ENCODE measurements around the gene COL8A2.

Gene COL8A2

DNA sequence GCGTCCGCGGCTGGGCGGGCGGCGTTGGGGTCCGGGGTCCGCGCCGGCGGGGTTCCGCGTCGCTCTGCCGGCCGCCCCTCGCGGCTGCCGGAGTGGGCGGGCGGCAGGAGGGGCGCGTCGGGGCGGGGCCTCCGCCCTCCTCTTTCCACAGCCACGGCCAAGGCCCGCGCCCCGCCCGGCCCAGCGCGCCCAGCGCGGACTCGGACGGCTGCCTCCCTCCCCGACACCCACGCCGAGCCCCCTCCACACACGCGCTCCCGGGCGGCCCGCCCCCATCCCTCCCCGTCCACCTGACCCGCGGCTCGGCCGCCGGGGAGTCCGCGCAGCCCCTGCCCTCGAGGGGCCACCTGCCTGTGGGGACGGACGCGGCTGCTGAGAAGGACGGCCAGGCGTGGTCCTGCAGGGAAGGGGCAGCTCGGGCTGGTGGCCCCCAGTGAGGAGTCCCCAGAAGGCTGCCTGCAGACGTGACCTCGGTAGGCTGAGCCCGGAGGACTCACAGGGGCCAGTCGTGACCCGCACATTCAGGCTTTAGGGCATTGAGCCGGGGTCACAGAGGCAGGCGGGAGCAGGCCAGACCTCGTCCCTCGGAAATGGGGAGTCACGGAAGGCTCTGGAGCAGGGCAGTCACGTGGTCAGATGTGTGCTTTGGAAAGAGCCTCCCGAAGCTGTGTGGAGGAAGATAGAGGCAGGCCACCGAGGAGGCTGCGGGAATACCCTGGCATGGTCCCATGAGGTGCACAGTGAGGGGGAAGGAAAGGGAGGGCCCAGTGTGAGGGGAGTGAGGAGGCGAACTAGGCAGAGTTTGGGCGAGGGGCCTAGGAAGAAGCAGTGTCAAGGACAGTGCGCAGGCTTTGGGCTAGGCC, at the start of gene COL8A2:
Gene COL8A2 (minus strand): TSS at position 94 of the 863 bp plus-strand sequence. CDS start 24,980 bp downstream, outside the sequence.
- peaks cover 0 to 15% of the 10 kb centered on the region in 2 donors for H3K4me1 ChIP-seq (ENCODE audit: control insufficient read depth in 1 of 2, insufficient read depth in 2 of 2, low read length in 2 of 2)
- H3K4me3 ChIP-seq (ENCODE audit: low read depth in 1 of 2, low read length in 2 of 2): peak within 1 kb of the TSS in 1 of 2 donors; percentile 61
- H3K27ac ChIP-seq (ENCODE audit: low read length): no peak within 1 kb of the TSS
- H3K36me3 ChIP-seq (ENCODE audit: control insufficient read depth in 1 of 2, insufficient read depth in 2 of 2, low read length in 2 of 2): no peaks in the 10 kb centered on the region
- no peaks in the 10 kb centered on the region for H3K27me3 ChIP-seq (ENCODE audit: low read depth, low read length)
- H3K9me3 ChIP-seq (ENCODE audit: control insufficient read depth in 1 of 2, low read length in 2 of 2): no peaks in the 10 kb centered on the region

DNA sequence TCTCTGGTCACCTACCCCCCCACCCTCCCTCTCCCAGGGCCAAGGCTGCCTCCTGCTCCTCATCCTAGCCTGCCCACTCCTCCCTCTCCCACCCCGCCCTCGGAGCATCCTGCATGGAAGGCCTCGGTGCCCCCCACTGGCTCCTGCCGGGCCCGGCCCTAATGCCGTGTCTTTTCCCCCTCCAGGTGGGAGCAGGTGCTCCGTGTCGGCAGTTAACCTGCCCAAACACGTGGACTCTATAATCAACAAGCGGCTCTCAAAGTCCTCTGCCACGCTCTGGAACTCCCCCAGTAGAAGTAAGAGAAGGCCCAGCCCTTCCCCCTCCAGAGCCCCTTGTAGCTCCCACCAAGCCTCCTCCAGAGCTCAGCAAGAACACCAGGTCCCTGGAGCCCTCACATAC, 49.7 kb upstream of the COL8A2 start:
- H3K27ac ChIP-seq (ENCODE audit: low read length): no peak overlapping the region
- no peak overlapping the region for H3K4me3 ChIP-seq (ENCODE audit: low read depth in 1 of 2, low read length in 2 of 2)
- peaks cover 10 to 47% of the 10 kb centered on the region in 2 donors for H3K4me1 ChIP-seq (ENCODE audit: control insufficient read depth in 1 of 2, insufficient read depth in 2 of 2, low read length in 2 of 2)
- no peaks in the 10 kb centered on the region for H3K9me3 ChIP-seq (ENCODE audit: control insufficient read depth in 1 of 2, low read length in 2 of 2)
- peaks cover 49 to 83% of the 10 kb centered on the region in 2 donors for H3K36me3 ChIP-seq (ENCODE audit: control insufficient read depth in 1 of 2, insufficient read depth in 2 of 2, low read length in 2 of 2)
- no peaks in the 10 kb centered on the region for H3K27me3 ChIP-seq (ENCODE audit: low read depth, low read length)

DNA sequence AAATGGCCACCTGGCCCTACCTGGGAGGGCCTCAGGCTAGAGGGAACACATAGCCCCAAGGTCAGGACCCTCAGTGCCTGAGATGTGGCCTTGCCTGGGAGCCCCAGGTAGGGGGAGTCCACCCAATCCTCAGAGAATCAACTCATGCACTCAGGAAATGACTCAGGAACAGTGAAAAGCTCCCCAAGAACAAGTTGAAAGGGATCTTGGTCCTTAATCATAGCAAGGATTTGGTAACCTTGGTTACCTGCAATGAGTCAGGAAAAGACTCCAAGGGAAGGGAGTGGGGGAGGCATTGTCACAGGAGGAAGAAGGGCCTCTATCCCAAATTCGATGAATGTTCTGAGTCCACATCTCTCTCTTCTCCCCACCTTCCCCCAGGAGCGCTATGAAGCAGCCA, 48.0 kb upstream of the COL8A2 start:
- Histone ChIP-seq H3K4me3 (ENCODE audit: low read depth in 1 of 2, low read length in 2 of 2) (no peak overlapping the region), H3K27me3 (ENCODE audit: low read depth, low read length) (no peaks in the 10 kb centered on the region), H3K27ac (ENCODE audit: low read length) (no peak overlapping the region), H3K36me3 (ENCODE audit: control insufficient read depth in 1 of 2, insufficient read depth in 2 of 2, low read length in 2 of 2) (peaks cover 44 to 66% of the 10 kb centered on the region in 2 donors), H3K9me3 (ENCODE audit: control insufficient read depth in 1 of 2, low read length in 2 of 2) (no peaks in the 10 kb centered on the region), H3K4me1 (ENCODE audit: control insufficient read depth in 1 of 2, insufficient read depth in 2 of 2, low read length in 2 of 2) (peaks cover 10 to 54% of the 10 kb centered on the region in 2 donors)

DNA sequence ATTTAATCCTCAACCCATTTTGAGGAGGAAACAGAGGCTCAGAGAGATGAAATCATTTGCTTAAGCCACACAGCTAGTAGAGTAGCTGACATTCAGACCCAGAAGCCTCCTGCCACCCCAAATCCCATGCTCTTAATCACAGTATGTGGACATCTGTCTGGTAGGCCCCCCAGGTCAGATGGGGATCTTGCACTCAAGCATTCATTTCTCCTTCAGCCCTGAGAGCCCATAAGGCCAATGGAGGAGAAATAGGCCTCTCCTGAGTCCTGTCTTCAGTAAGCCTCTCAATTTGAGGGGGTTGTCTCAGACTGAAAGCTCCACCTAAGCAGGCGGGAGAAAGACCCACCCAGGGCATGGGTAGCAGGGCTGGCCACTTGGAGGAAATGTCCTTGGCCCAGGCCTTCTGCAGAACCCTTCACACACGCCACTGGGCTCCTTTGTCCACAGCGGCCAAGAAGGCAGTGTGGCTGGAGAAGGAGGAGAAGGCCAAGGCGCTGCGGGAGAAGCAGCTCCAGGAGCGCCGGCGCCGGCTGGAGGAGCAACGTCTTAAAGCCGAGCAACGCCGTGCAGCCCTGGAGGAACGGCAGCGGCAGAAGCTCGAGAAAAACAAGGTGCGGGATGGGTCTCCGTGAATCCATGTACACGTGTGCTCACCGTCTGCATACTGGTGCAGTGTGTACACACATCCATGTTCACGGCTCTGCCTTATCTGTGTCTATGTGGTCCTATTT, 47.2 kb upstream of the COL8A2 start:
- H3K27ac ChIP-seq (ENCODE audit: low read length): no peak overlapping the region

DNA sequence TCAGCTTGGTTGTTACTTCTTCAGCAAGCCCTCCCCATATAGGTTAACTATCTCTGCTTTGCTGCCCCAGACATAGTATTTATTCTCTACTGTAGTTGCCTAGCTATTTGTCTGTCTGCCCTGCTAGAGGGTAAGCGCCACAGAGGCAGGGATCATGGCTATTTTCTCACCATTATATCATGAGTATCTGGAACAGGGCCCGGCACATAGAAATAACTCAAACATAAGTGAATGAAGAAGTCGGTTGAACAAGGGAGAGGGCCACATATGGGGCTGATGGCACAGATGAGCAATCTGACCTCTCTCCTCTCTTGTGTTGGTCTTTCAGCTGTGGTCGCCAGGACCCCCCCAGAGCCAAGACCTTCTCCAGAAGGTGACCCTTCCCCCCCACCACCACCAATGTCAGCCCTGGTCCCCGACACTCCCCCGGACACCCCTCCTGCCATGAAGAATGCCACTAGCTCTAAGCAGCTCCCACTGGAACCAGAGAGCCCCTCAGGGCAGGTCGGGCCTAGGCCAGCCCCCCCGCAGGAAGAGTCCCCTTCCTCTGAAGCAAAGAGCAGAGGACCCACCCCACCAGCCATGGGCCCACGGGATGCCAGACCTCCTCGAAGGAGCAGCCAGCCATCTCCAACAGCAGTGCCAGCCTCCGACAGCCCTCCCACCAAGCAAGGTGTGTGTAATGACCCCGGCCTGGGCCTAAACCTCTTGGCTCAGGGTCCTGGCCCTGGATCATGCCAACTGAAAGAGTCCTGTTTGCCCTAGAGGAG, 45.8 kb upstream of the COL8A2 start:
- Histone ChIP-seq H3K27ac (ENCODE audit: low read length) (no peak overlapping the region), H3K27me3 (ENCODE audit: low read depth, low read length) (no peaks in the 10 kb centered on the region), H3K4me1 (ENCODE audit: control insufficient read depth in 1 of 2, insufficient read depth in 2 of 2, low read length in 2 of 2) (peaks cover 15 to 59% of the 10 kb centered on the region in 2 donors), H3K9me3 (ENCODE audit: control insufficient read depth in 1 of 2, low read length in 2 of 2) (no peaks in the 10 kb centered on the region), H3K4me3 (ENCODE audit: low read depth in 1 of 2, low read length in 2 of 2) (no peak overlapping the region), H3K36me3 (ENCODE audit: control insufficient read depth in 1 of 2, insufficient read depth in 2 of 2, low read length in 2 of 2) (peaks cover 46 to 49% of the 10 kb centered on the region in 2 donors)

More for the DNA sequence above, 47.2 kb upstream of the COL8A2 start:
- Histone ChIP-seq H3K4me3 (ENCODE audit: low read depth in 1 of 2, low read length in 2 of 2) (no peak overlapping the region), H3K36me3 (ENCODE audit: control insufficient read depth in 1 of 2, insufficient read depth in 2 of 2, low read length in 2 of 2) (peaks cover 49 to 58% of the 10 kb centered on the region in 2 donors), H3K4me1 (ENCODE audit: control insufficient read depth in 1 of 2, insufficient read depth in 2 of 2, low read length in 2 of 2) (peaks cover 16 to 61% of the 10 kb centered on the region in 2 donors), H3K27me3 (ENCODE audit: low read depth, low read length) (no peaks in the 10 kb centered on the region), H3K9me3 (ENCODE audit: control insufficient read depth in 1 of 2, low read length in 2 of 2) (no peaks in the 10 kb centered on the region)

DNA sequence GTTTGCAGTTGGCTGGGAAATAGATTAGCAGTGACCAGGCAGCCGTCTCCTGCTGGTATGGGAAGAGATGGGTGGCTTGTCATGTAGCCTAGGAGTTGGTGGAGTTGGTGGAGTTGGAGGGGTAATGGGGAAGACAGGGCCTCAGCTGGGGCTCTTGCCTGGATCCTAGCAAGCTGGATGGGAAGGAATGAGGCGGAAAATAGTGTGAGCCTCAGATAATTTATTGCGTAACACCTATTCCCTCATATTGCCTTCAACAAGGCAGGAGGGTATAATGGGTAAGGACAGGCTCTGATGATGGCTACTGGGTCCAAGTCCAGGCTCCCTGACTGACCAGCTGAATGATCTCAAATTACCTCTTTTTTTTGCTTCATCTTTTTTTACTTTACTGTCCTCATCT, 43.5 kb upstream of the COL8A2 start:
- H3K27me3 ChIP-seq (ENCODE audit: low read depth, low read length): no peaks in the 10 kb centered on the region
- H3K27ac ChIP-seq (ENCODE audit: low read length): no peak overlapping the region
- H3K4me3 ChIP-seq (ENCODE audit: low read depth in 1 of 2, low read length in 2 of 2): no peak overlapping the region
- H3K4me1 ChIP-seq (ENCODE audit: control insufficient read depth in 1 of 2, insufficient read depth in 2 of 2, low read length in 2 of 2): peaks cover 6 to 52% of the 10 kb centered on the region in 2 donors
- H3K36me3 ChIP-seq (ENCODE audit: control insufficient read depth in 1 of 2, insufficient read depth in 2 of 2, low read length in 2 of 2): peaks cover 26 to 30% of the 10 kb centered on the region in 2 donors
- no peaks in the 10 kb centered on the region for H3K9me3 ChIP-seq (ENCODE audit: control insufficient read depth in 1 of 2, low read length in 2 of 2)

DNA sequence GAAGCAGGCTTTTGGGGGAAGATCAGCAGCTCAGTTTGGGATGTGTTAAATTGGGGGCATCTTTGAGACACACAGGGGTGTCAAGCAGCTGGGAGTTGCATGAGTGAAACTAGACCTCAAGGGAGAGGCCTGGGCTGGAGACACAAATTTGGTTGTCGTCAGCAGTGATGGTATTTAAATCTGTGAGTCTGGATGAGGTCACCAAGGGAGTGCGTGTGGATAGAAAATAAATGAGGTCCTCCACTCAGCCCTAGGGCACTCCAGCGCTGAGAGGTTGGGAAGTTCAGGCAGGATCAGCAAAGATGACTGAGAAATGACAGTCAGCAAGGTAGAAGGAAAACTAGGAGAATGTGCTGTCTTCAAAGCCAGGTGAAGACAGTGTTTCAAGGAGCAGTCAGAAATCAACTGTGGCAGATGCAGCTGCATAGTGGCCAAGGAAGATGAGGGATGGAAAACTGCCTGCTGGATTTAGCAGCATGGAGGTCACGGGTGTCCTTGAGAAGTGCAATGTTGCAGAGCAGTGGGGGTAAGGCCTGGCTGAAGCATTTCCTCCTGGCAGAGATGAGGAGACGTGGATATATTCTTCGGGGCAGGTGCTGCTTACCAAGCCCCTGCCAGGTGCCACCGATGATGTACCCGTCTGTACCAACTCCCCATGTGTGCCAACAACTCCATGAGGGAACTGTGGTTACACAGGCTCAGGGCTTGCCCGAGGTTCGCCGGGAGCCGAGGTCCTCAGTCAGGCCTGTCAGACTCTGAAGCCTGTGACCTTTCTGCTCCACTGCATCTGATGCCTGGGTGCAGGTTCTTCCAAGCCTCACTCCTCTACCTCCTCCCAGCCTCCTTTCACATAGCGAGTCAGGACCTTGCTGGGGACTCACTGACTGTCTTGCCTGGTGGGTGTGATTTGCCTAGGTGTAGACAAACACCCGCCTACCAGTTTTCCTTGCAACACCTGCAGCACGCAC, 42.2 kb upstream of the COL8A2 start:
- H3K4me1 ChIP-seq (ENCODE audit: control insufficient read depth in 1 of 2, insufficient read depth in 2 of 2, low read length in 2 of 2): peaks cover 14 to 59% of the 10 kb centered on the region in 2 donors
- no peak overlapping the region for H3K4me3 ChIP-seq (ENCODE audit: low read depth in 1 of 2, low read length in 2 of 2)
- peaks cover 13 to 17% of the 10 kb centered on the region in 2 donors for H3K36me3 ChIP-seq (ENCODE audit: control insufficient read depth in 1 of 2, insufficient read depth in 2 of 2, low read length in 2 of 2)
- H3K9me3 ChIP-seq (ENCODE audit: control insufficient read depth in 1 of 2, low read length in 2 of 2): no peaks in the 10 kb centered on the region
- no peaks in the 10 kb centered on the region for H3K27me3 ChIP-seq (ENCODE audit: low read depth, low read length)
- H3K27ac ChIP-seq (ENCODE audit: low read length): peak overlapping the region; percentile 32

DNA sequence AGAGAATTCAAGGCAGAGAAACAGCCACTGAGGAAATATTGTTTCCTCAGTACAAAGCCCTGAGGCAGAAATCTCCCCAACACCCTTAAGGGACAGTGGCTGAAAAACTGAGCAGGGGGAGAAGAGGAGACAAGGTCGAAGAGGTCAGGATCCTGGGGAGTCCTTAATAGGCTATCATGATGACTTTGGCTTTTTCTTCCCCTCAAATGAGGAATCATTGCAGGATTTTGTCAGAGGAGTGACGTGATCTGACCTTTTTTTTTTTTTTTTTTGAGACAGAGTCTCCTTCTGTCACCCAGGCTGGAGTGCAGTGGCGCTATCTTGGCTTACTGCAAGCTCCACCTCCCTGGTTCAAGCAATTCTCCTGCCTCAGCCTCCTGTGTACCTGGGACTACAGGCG, 41.1 kb upstream of the COL8A2 start:
- Histone ChIP-seq H3K9me3 (ENCODE audit: control insufficient read depth in 1 of 2, low read length in 2 of 2) (no peaks in the 10 kb centered on the region), H3K4me1 (ENCODE audit: control insufficient read depth in 1 of 2, insufficient read depth in 2 of 2, low read length in 2 of 2) (peaks cover 20 to 70% of the 10 kb centered on the region in 2 donors), H3K27me3 (ENCODE audit: low read depth, low read length) (no peaks in the 10 kb centered on the region), H3K36me3 (ENCODE audit: control insufficient read depth in 1 of 2, insufficient read depth in 2 of 2, low read length in 2 of 2) (peaks cover 2 to 8% of the 10 kb centered on the region in 2 donors), H3K4me3 (ENCODE audit: low read depth in 1 of 2, low read length in 2 of 2) (no peak overlapping the region), H3K27ac (ENCODE audit: low read length) (no peak overlapping the region)

DNA sequence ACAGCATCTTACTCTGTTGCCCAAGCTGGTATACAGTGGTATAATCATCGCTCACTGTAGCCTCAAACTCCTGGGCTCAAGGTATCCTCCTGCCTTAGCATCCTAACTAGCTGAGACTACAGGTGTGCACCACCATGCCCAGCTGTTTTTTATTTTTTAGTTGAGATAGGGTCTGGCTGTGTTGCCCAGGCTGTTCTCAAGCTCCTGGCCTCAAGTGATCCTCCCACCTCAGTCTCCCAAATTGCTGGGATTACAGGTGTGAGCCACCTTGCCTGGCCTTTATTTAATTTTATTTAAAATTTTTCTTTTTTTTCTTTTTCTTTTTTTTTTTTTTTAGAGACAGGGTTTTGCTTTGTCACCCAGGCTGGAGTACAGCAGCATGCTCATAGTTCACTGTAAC, 40.1 kb upstream of the COL8A2 start:
- Histone ChIP-seq H3K9me3 (ENCODE audit: control insufficient read depth in 1 of 2, low read length in 2 of 2) (no peaks in the 10 kb centered on the region), H3K4me1 (ENCODE audit: control insufficient read depth in 1 of 2, insufficient read depth in 2 of 2, low read length in 2 of 2) (peaks cover 27 to 75% of the 10 kb centered on the region in 2 donors), H3K36me3 (ENCODE audit: control insufficient read depth in 1 of 2, insufficient read depth in 2 of 2, low read length in 2 of 2) (peaks cover 0 to 6% of the 10 kb centered on the region in 2 donors), H3K27ac (ENCODE audit: low read length) (no peak overlapping the region), H3K4me3 (ENCODE audit: low read depth in 1 of 2, low read length in 2 of 2) (no peak overlapping the region), H3K27me3 (ENCODE audit: low read depth, low read length) (no peaks in the 10 kb centered on the region)

DNA sequence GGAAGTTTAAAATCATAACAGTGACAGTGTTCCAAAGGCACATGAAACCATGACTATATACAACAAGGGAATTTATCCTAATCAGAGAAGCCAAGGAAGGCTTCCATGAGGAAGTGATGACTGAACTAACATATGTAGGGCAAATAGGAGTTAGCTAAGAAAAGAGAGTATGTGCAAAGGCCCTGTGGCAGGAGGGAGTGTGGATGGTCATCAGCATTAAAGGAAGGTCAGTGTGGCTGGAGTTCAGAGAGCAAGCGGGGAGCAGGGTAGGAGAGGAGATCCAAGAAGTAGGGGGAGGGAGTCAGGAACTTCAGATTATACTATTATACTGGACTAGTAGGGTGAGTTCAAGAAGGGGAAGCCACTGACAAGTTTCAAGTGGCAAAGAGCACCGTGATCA, 39.3 kb upstream of the COL8A2 start:
- H3K27me3 ChIP-seq (ENCODE audit: low read depth, low read length): no peaks in the 10 kb centered on the region
- H3K27ac ChIP-seq (ENCODE audit: low read length): no peak overlapping the region
- H3K4me3 ChIP-seq (ENCODE audit: low read depth in 1 of 2, low read length in 2 of 2): no peak overlapping the region
- H3K4me1 ChIP-seq (ENCODE audit: control insufficient read depth in 1 of 2, insufficient read depth in 2 of 2, low read length in 2 of 2): peaks cover 34 to 77% of the 10 kb centered on the region in 2 donors
- peaks cover 0 to 6% of the 10 kb centered on the region in 2 donors for H3K36me3 ChIP-seq (ENCODE audit: control insufficient read depth in 1 of 2, insufficient read depth in 2 of 2, low read length in 2 of 2)
- no peaks in the 10 kb centered on the region for H3K9me3 ChIP-seq (ENCODE audit: control insufficient read depth in 1 of 2, low read length in 2 of 2)
